ENCODE measurements around the gene ZNF260. TPM values are rescaled to one million over a fixed set of nuclear protein-coding genes. Genes with fewer than 3 reads are reported as not detected.

The ZNF260 gene
- total and polyA plus RNA-seq, 2 of the 13 experiments (the other 11 are each of a cell fraction or from before 2014, with no cell fraction given): 2.8 to 10.5 TPM

GRCh38 chr19:36526581-36526980 lies 1.5 kb downstream of the ZNF260 start:
- Histone ChIP-seq H3K4me2 (ENCODE audit: low read depth, low read length) (peak overlapping the region; percentile 100), H3K36me3 (replicated peaks in 1 of 2; ENCODE audit: control insufficient read depth in 1 of 2, insufficient read depth in 2 of 2, low read length in 2 of 2) (peaks cover 1 to 14% of the 10 kb centered on the region in 2 experiments; a peak in 3 of 5 replicates), H3K9ac (ENCODE audit: insufficient read depth, low read depth, low read length) (peak overlapping the region; percentile 90; the same call in 1 of the 2 replicates), H3K27ac (ENCODE audit: extremely low read length, insufficient read depth, low read length) (no peak overlapping the region), H2AFZ (ENCODE audit: low read length) (no peak overlapping the region), H3K4me1 (ENCODE audit: insufficient read depth, low read length) (peaks cover 18% of the 10 kb centered on the region), H4K20me1 (ENCODE audit: insufficient read depth, low read length) (no peaks in the 10 kb centered on the region), H3K27me3 (ENCODE audit: control insufficient read depth in 1 of 2, insufficient read depth in 2 of 2, low read length in 2 of 2) (no peaks in the 10 kb centered on the region; a peak in 1 of 5 replicates), H3K4me3 (replicated peaks in 1 of 3; ENCODE audit: insufficient read depth in 1 of 3, low read depth in 2 of 3, low read length in 3 of 3) (peak overlapping the region; percentile 11 to 85 (median 73); a peak in 4 of 6 replicates), H3K9me3 (ENCODE audit: low read length) (peaks cover 13% of the 10 kb centered on the region), H3K79me2 (ENCODE audit: insufficient read depth, low read length) (peaks cover 23% of the 10 kb centered on the region)
- in situ Hi-C loops (cut with HindIII; ENCODE audit: extremely low pct_ligation_motif_present, low pct_unique_long_range_greater_than_20kb): no loop called here
- ATAC-seq (no peak), DNase-seq (ENCODE audit: low spot score) (no peak), FAIRE-seq (no peak)
- intact Hi-C loops (cut with micrococcal nuclease; ENCODE audit: unreplicated experiment): loop anchor here (2.0 kb wide), 1 partner anchor 38 kb away; the partner anchor contains the start of gene ZNF566
- ChIA-PET POLR2A (no interaction called here), CTCF (ENCODE audit: low intra/inter-chr PET ratio, low total read pairs) (no interaction called here)
- BruUV-seq (replicated peaks): no TSS peak
- TF ChIP-seq PCBP2 (optimal IDR thresholded peaks at IDR 0.05; ENCODE audit: low read depth, low read length, poor library complexity, severe bottlenecking) (no peak), ZFP1 (CRISPR knock-in tag; IDR thresholded peaks at IDR 0.05) (no peak), PHF20 (CRISPR knock-in tag; IDR thresholded peaks at IDR 0.05) (no peak), ZSCAN29 (CRISPR knock-in tag; conservative IDR thresholded peaks at IDR 0.05) (no peak), JUND (CRISPR knock-in tag; IDR thresholded peaks at IDR 0.05) (no peak), ZSCAN9 (CRISPR knock-in tag; IDR thresholded peaks at IDR 0.05; ENCODE audit: borderline replicate concordance) (no peak), CBX1 (IDR thresholded peaks at IDR 0.05; ENCODE audit: low read depth) (no peak), HNRNPL (IDR thresholded peaks at IDR 0.05; ENCODE audit: low read depth, low read length) (no peak), ZNF577 (CRISPR knock-in tag; IDR thresholded peaks at IDR 0.05; ENCODE audit: borderline replicate concordance, low read depth) (no peak), ZNF569 (CRISPR knock-in tag; IDR thresholded peaks at IDR 0.05; ENCODE audit: borderline replicate concordance) (no peak), ZNF720 (CRISPR knock-in tag; IDR thresholded peaks at IDR 0.05) (no peak), ZNF547 (CRISPR knock-in tag; IDR thresholded peaks at IDR 0.05) (no peak), ZNF33A (CRISPR knock-in tag; IDR thresholded peaks at IDR 0.05; ENCODE audit: borderline replicate concordance) (no peak), HOXA3 (CRISPR knock-in tag; IDR thresholded peaks at IDR 0.05) (no peak), HINFP (CRISPR knock-in tag; IDR thresholded peaks at IDR 0.05; ENCODE audit: low read depth) (no peak), ZNF460 (CRISPR knock-in tag; IDR thresholded peaks at IDR 0.05; ENCODE audit: borderline replicate concordance) (no peak), ZNF691 (CRISPR knock-in tag; IDR thresholded peaks at IDR 0.05; ENCODE audit: borderline replicate concordance, low read depth) (no peak), ATF7-NPFF (CRISPR knock-in tag; IDR thresholded peaks at IDR 0.05; ENCODE audit: low read depth) (no peak), E2F5 (CRISPR knock-in tag; conservative IDR thresholded peaks at IDR 0.05) (no peak), ZNF501 (CRISPR knock-in tag; IDR thresholded peaks at IDR 0.05) (no peak)
- 90% methylated on average over 5 of the region's 5 CpGs for WGBS (ENCODE audit: low lambda C conversion rate)

All from HepG2 (cell line).